ENCODE measurements around the gene NIN.

NIN gene

DNA sequence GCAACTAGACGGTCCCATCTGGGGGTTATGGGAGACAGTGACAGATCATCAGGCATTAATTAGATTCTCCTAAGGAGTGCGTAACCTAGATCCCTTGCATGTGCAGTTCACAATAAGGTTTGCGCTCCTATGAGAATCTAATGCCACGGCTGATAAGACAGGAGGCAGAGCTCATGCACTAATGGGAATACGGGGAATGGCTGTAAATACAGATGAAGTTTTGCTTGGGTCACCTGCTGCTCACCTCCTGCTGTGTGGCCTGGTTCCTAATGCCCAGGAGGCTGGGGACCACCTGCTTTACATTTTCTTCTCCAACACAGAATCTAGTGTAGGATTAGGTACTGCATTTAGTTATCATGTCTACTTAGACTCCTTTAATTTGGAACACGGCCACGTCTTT, 113.2 kb downstream of the NIN start:
- no peak for DNase-seq
- H3K4me3 ChIP-seq (ENCODE audit: low read depth, low read length), result no peak overlapping the region
- in situ Hi-C loops (cut with HindIII; ENCODE audit: low pct_ligation_motif_present, low sequenced_read_pairs), result no loop called here
- H3K27me3 ChIP-seq (replicated peaks), result no peaks in the 10 kb centered on the region
- no peak overlapping the region for H3K27ac ChIP-seq
- peaks cover 4% of the 10 kb centered on the region for H3K36me3 ChIP-seq (replicated peaks)
- TF ChIP-seq, protein P1, sequence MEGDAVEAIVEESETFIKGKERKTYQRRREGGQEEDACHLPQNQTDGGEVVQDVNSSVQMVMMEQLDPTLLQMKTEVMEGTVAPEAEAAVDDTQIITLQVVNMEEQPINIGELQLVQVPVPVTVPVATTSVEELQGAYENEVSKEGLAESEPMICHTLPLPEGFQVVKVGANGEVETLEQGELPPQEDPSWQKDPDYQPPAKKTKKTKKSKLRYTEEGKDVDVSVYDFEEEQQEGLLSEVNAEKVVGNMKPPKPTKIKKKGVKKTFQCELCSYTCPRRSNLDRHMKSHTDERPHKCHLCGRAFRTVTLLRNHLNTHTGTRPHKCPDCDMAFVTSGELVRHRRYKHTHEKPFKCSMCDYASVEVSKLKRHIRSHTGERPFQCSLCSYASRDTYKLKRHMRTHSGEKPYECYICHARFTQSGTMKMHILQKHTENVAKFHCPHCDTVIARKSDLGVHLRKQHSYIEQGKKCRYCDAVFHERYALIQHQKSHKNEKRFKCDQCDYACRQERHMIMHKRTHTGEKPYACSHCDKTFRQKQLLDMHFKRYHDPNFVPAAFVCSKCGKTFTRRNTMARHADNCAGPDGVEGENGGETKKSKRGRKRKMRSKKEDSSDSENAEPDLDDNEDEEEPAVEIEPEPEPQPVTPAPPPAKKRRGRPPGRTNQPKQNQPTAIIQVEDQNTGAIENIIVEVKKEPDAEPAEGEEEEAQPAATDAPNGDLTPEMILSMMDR (IDR thresholded peaks at IDR 0.05; ENCODE audit: low read depth, low read length, missing control alignments), result no peak

- no peak overlapping the region for H3K27ac ChIP-seq
- H3K4me3 ChIP-seq (ENCODE audit: low read depth, low read length), result no peak overlapping the region
- H3K36me3 ChIP-seq (replicated peaks), result no peaks in the 10 kb centered on the region
- H3K27me3 ChIP-seq (replicated peaks), result no peaks in the 10 kb centered on the region
- DNase-seq, result peak; percentile 41
- TF ChIP-seq, protein P1 (IDR thresholded peaks at IDR 0.05; ENCODE audit: low read depth, low read length, missing control alignments), result peak; percentile 81
- in situ Hi-C loops (cut with HindIII; ENCODE audit: low pct_ligation_motif_present, low sequenced_read_pairs), result no loop called here
Measured at GRCh38 chr14:50714450-50715073, 116.4 kb downstream of the NIN start.

DNA sequence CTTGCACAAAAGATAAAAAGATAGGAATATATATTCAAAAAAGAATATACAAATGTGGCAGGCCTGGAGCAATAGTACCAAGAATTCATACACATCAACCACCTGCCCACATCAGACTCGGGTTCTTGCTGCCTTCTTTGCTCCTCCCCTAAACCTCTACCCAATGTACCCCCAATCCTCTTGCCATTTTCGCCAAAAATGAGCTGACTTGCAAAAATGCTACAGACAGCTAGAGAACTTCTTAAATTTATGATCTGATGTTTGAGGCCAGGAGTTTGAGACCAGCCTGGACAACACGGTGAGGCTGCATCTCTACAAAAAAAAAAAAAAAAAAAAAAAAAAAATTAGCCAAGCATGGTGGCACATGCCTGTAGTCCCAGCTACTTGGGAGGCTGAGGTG, 119.9 kb downstream of the NIN start:
- Histone ChIP-seq H3K27ac (no peak overlapping the region), H3K27me3 (replicated peaks) (no peaks in the 10 kb centered on the region), H3K4me3 (ENCODE audit: low read depth, low read length) (no peak overlapping the region), H3K36me3 (replicated peaks) (no peaks in the 10 kb centered on the region)
- no peak for DNase-seq
- in situ Hi-C loops (cut with HindIII; ENCODE audit: low pct_ligation_motif_present, low sequenced_read_pairs), result no loop called here
- TF ChIP-seq, protein P1 (IDR thresholded peaks at IDR 0.05; ENCODE audit: low read depth, low read length, missing control alignments), result no peak

DNA sequence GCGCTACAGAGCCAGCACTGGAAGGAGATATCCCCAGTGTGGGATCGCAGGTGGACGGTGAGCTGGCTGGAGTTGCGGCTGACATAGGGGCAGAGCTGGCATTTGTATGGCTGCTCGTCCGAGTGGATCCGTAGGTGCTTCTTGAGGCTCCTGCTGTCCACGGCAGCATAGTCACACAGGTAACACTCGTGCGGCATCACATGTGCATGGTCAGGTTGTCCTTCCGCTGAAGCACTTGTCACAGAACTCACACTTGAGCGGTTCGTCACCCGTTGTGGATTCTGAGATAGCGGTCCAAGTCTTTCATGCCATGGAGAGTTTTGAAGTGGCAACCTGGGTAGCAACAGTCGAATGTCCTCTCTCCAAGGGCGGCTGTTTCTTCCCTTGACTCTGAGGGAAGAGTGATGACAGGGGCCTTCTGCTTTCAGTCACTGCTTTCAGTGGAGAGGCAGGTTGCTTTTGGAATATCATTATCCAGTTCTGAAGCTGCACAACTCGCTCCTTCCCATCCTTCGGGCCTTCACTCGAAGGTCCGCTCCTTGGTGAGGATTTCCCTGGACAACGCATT, 125.9 kb downstream of the NIN start:
- no peak overlapping the region for H3K27ac ChIP-seq
- no peak for DNase-seq
- H3K36me3 ChIP-seq (replicated peaks), result no peaks in the 10 kb centered on the region
- no peak overlapping the region for H3K4me3 ChIP-seq (ENCODE audit: low read depth, low read length)
- TF ChIP-seq, protein P1 (IDR thresholded peaks at IDR 0.05; ENCODE audit: low read depth, low read length, missing control alignments), result no peak
- H3K27me3 ChIP-seq (replicated peaks), result no peaks in the 10 kb centered on the region
- in situ Hi-C loops (cut with HindIII; ENCODE audit: low pct_ligation_motif_present, low sequenced_read_pairs), result no loop called here

DNA sequence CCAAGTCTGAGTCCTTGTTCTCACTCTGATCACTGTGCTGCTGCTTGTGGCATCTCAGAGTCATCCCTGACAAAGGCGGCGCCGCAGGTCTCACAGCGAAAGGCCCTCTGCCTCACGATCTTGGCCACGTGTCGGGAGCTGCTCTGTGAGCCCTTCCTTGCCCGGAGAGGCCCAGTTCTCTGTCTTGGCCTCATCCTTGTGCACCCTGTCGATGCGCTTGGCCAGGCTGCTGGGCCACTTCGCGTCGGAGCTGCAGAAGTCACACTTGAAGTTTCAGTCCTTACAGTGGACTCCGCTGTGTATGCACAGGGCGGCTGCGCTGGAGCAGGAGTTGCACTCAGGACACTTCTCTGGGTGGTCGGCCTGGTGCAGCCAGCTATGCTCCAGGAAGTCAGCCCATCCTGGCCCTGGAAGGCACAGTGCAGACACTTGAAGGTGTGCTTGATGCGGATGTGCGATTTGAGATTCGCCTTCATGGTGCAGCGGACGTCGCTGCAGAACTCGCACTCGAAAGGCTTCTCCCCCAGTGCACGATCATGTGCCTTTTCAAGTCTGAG, 126.4 kb downstream of the NIN start:
- Histone ChIP-seq H3K27ac (no peak overlapping the region), H3K4me3 (ENCODE audit: low read depth, low read length) (no peak overlapping the region), H3K36me3 (replicated peaks) (no peaks in the 10 kb centered on the region), H3K27me3 (replicated peaks) (no peaks in the 10 kb centered on the region)
- in situ Hi-C loops (cut with HindIII; ENCODE audit: low pct_ligation_motif_present, low sequenced_read_pairs), result no loop called here
- TF ChIP-seq, protein P1 (IDR thresholded peaks at IDR 0.05; ENCODE audit: low read depth, low read length, missing control alignments), result no peak
- no peak for DNase-seq
